Measurements from ENCODE around the gene ARL6IP5. TPM values are rescaled to one million over a fixed set of nuclear protein-coding genes. Genes with fewer than 3 reads are reported as not detected.

The ARL6IP5 gene
- total RNA-seq, 4 donors from 2014 or later: 51.0 to 92.5 (median 82.4) TPM

DNA sequence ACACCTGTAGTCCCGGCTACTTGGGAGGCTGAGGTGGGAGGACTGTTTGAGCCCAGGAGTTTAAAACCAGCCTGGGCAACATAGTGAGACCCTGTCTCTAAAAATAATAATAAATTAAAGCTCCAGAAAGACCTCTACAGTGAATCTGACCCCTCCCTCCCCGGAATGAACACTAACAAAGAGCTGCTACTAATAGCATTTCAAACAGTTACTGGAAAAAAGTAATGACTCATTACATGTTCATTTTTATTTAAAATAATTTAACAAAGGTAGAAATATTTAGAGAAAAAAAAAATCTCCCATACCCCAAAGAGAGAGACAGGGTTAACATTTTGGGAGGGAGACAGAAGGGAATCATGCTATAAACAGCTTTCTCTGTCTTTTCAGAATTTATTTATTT, 2.4 kb upstream of the ARL6IP5 start:
- no peak overlapping the region for H3K4me3 ChIP-seq
- no peaks in the 10 kb centered on the region for H3K27me3 ChIP-seq
- peaks cover 0 to 68% (median 21%) of the 10 kb centered on the region in 4 donors for H3K4me1 ChIP-seq
- no peaks in the 10 kb centered on the region for H3K9me3 ChIP-seq
- no peaks in the 10 kb centered on the region for H3K36me3 ChIP-seq
- H3K27ac ChIP-seq: peak overlapping the region in 3 of 4 donors; percentile 54 to 91 (median 85)
- DNase-seq: no peak
- TF ChIP-seq POLR2A (IDR thresholded peaks at IDR 0.05) (no peak), CTCF (IDR thresholded peaks at IDR 0.05) (no peak)

- H3K36me3 ChIP-seq: no peaks in the 10 kb centered on the region
- H3K27me3 ChIP-seq: no peaks in the 10 kb centered on the region
- H3K4me3 ChIP-seq: no peak overlapping the region
- DNase-seq: peak in 2 of 3 donors; percentile 77 to 83
- H3K4me1 ChIP-seq: peaks cover 0 to 70% (median 23%) of the 10 kb centered on the region in 4 donors
- H3K27ac ChIP-seq: peak overlapping the region in 3 of 4 donors; percentile 9 to 85 (median 54)
- H3K9me3 ChIP-seq: no peaks in the 10 kb centered on the region
- TF ChIP-seq CTCF (IDR thresholded peaks at IDR 0.05) (no peak), POLR2A (IDR thresholded peaks at IDR 0.05) (no peak)
These were observed 1.9 kb upstream of the ARL6IP5 start for GRCh38 chr3:69082805-69083204.

DNA sequence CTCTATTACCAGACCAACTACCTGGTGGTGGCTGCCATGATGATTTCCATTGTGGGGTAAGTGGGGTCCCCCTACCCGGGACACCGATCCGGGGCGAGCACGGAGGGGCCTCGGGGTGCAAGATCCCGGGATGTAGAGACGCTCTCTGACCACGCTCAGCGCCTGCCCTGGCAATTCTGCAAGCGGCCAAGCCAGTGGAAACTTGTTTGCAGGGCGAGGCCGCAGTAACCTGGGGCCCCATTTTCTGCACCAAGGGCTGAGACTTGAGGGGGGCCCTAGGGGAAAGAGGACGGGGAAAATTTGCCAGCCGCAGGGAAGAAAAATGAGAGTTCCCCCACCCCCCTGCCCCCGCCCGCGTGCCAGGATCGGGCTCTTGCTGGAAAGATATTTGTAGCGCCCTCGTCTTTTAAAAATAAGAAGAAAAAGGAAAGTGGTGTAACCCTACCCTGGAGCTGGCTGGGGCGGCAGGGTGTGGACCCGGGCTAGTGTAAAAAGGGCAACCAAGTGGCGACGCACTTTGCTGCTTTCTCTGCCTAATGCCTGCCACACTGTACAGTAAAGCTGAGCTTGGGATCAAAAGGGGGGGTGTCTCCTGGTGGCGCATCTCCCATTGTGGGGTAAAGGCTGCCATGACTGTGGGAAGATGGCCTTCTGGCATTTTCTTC, 563 bp downstream of the ARL6IP5 start:
- Histone ChIP-seq H3K36me3 (no peaks in the 10 kb centered on the region), H3K4me1 (peaks cover 0 to 75% (median 38%) of the 10 kb centered on the region in 4 donors), H3K9me3 (no peaks in the 10 kb centered on the region), H3K27me3 (no peaks in the 10 kb centered on the region), H3K27ac (peak overlapping the region; percentile 85 to 96 (median 92)), H3K4me3 (peak overlapping the region; percentile 56 to 94 (median 82))
- TF ChIP-seq POLR2A (IDR thresholded peaks at IDR 0.05) (no peak), CTCF (IDR thresholded peaks at IDR 0.05) (no peak)
- DNase-seq: peak in 2 of 3 donors; percentile 62 to 64

DNA sequence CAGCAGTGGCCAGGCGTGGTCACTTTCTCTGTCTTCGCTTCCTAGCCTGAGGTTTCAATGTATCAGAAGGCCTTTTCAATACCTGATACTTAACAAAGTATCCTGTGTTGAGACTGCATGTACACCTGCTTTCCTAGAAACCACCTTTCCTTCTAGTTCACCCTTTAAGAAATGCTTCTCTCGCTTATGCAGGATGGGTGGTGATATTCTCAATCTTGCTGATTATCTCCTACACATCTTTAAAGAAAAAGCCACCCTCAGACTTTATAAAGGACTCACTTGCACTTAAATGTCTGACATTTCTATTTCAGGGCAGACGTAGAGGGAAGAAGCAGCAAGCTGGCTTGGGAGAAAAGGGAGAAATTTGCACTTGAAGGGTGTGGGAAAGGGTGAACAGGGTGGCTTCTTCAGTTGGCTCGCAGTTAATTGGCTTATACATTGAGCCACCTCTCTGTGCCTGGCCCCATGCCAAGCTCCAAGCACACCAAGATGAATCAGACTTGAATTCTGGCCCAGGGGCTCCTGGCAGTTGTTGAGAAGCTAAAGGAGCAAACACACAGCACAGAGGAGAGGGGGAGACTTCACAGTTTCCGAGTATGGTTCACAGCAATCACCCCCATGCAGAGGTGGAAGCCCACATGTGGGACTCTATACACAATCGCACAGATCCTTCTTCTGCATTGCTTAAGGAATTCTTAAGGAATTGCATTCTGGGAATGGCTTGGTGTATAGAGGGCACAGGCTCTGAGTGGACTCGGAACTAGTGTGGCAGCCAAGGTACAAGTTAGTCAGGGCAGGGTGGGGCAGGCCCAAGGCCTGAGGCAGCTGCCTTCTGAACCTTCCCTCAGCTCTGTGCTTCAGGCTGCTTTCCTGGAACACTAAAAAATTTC, 1.3 kb downstream of the ARL6IP5 start:
- Histone ChIP-seq H3K36me3 (no peaks in the 10 kb centered on the region), H3K9me3 (no peaks in the 10 kb centered on the region), H3K27me3 (no peaks in the 10 kb centered on the region), H3K4me3 (peak overlapping the region; percentile 56 to 94 (median 82)), H3K27ac (peak overlapping the region; percentile 85 to 96 (median 92)), H3K4me1 (peaks cover 0 to 77% (median 41%) of the 10 kb centered on the region in 4 donors)
- TF ChIP-seq CTCF (IDR thresholded peaks at IDR 0.05) (no peak), POLR2A (IDR thresholded peaks at IDR 0.05) (peak; percentile 24 to 60)
- DNase-seq: peak; percentile 70 to 95 (median 90)

DNA sequence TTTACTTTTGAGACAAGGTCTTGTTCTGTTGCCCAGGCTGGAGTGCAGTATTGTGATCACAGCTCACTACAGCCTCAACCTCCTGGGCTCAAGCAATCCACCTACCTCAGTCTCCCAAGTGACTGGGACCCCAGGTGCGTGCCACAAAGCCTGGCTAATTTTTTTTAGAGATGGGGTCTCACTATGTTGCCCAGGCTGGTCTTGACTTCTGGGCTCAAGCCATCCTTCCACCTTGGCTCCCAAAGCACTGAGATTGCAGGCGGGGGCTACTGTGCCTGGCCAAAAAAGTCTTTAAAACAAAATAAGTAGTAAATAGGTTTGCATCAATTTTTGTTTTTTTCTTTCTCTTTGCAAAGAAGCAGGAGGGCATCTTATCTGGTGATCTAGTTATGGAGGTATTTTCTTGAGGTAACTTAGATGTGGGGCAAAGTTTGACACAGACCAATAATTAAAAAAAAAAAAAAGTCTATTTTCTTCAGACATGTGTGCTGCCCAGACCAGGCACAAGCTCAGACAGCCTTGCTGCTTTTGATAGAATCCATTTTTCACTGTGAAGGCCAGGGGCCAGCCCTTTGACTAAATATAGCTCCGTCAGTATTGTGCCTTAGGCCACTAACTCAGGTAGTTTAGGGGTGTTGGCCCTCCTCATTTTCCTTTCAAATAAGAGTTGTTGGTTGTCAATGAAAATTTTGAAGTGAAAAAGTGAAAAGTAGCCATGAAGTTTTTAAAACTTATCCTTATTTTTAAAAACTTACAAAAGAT, 2.5 kb downstream of the ARL6IP5 start:
- Histone ChIP-seq H3K27ac (peak overlapping the region; percentile 85 to 96 (median 92)), H3K9me3 (no peaks in the 10 kb centered on the region), H3K27me3 (no peaks in the 10 kb centered on the region), H3K4me1 (peaks cover 0 to 75% (median 39%) of the 10 kb centered on the region in 4 donors), H3K36me3 (peaks cover 0 to 3% (median 0%) of the 10 kb centered on the region in 3 donors), H3K4me3 (peak overlapping the region; percentile 56 to 94 (median 82))
- no peak for TF ChIP-seq POLR2A (IDR thresholded peaks at IDR 0.05)
- TF ChIP-seq CTCF (IDR thresholded peaks at IDR 0.05): no peak
- no peak for DNase-seq
